HG03045 (cell line): Measurements from ENCODE around the gene PTPRN2.

Experiments used
- ATAC-seq: cut with Tn5 transposase; IDR thresholded peaks from one replicate; pipeline ENCODE4 v1.9.1; 2021; ENCODE audit warnings: mild to moderate bottlenecking, moderate library complexity; ENCODE audit not compliant: unreplicated experiment

PTPRN2 gene

DNA sequence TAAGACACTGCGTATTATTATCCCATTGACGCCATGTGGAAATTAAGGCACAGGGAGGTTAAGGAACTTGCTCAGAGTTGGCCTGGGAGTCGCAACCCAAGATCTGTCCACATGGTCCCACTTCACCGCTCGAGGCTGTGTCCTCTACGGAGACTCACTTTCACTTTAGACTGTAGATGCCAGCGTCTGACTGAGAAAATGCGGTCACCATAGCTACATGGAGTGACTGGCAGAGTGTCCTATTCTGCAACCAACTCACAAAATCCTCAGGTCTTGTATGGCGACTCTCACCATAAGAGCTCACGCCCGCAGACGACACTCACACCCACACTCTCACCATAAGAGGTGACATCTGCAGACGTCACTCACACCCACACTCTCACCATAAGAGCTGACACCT lies 257.9 kb downstream of the PTPRN2 start:
- ATAC-seq, result no peak

DNA sequence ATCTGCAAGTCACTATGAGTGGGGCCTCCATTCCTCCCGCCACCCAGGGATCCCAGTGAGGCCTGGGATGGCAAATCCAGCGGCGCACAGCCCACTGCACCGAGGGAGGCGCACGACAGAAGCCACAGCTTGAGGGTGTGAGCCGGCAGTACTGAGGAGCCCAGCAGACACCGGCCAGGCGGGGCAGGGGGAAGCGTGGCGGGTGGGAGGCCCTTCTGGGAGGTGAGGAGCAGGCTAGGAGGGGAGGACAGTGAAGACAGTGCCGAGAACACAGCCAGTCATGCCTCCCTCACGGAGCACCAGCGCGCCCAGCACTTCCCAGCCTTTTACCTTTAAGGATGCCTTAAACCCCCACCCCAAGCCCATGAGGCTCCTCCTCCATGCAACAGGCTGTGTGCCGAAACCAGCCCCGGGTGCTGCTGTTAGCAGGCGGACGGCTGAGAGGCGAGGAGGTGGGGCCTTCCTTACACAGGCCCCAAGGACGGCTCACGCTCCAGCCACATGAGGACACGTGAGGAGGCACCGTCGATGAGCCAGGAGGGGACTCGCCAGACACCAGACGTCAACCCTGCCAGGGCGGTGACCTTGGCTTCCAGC lies 258.5 kb downstream of the PTPRN2 start:
- no peak for ATAC-seq

DNA sequence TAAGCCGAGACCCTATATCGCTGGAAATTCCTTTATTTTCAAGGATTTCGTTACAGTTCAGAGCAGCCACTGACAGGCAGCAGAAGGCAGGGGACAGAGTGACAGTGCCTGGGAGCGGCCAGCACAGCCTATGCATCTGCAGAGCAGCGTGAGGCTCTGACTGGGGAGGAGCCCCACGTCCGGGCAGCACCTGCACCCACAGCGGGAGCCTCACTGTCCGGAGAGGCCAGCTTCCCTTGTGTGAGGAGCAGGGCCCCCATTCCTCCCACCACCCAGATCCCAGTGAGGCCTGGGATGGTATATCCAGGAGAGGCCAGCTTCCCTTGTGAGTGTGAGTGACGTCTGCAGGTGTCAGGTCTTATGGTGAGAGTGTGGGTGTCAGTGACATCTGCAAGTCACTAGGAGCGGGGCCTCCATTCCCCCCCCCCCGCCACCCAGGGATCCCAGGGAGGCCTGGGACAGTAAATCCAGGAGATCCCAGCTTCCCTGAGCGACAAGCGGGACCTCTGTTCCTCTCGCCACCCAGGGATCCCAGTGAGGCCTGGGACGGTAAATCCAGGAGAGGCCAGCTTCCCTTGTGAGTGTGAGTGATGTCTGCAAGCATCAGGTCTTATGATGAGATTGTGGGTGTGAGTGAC lies 259.1 kb downstream of the PTPRN2 start:
- no peak for ATAC-seq

DNA sequence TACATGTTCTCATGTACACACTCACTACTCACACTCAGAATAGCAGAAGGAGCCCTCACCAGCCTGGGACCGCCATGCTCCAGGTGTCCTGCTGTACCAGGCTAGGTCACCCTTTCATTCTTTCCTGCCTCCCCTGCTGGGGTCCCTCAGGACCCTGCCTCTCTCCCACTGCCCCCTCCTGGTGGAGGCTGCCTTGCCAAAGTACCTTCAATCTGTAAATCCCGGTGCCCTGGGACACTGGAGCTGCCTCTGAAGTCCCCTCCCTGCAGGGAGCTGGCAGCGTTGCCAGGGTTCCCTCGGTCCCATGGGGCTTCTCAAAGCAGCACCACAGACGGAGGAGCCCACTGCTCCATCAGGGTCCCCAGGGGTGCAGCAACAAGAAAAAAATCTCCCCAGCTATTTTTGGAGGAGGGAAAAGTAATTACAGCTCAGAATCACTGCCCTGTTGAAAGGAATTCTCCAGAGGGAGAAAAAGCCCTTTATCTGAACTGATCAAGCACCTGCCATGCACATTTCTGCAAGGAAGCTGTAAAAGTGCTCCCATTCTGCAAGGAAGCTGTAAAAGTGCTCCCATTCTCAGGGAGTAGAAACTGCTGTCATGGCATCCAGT lies 259.9 kb downstream of the PTPRN2 start:
- no peak for ATAC-seq

DNA sequence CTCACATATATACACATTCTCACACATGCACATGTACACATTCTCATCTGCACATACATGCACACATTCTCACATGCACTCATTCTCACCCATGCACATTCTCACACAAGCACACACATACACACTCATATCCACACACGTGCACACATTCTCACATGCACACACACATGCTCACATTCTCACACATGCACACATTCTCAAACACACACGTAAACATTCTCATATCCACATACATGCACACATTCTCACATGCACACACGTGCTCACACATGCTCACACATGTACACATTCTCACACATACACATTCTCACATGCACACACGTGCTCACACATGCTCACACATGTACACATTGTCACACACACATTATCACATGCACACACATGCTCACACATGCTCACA lies 260.6 kb downstream of the PTPRN2 start:
- ATAC-seq, result no peak

DNA sequence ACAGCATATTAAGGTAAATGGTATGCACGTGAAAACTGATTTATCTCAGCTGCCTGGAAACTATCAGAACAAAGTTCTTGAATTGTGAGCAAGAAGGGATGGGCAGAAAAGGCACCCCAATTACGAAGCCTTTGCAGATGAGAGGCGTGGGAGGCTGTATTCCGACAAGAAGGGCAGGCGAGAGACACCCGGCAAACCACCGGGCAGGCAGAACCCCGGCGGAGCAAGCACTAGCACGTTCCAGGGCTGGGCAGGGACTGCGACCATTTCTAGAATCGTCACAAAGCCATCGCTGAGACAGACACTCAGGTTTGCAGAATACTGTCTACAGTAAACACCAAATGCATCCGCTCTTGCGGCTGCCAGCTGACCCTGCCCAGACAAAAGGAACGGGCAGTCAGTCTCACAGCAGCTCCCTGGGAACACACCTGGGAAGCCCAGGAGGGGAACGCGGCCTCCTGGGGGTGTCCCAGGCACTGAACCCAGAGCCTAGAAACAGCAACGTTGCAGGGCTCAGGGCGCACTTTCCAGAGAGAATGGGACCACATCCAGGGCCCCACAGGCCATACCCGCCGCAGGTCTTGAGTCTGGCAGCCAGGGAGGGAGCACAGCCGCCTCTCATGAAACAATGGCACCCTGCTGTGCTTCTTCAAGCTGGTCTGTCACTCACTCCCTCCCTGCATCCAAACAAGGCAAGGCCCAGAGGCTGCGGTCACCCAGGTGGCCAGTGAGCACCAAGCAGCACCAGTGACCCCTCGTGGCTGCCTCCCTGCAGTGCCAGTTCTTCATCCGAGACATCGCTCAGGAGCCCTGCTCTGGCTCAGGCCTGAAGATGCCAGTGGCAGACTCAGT lies 261.9 kb downstream of the PTPRN2 start:
- no peak for ATAC-seq

DNA sequence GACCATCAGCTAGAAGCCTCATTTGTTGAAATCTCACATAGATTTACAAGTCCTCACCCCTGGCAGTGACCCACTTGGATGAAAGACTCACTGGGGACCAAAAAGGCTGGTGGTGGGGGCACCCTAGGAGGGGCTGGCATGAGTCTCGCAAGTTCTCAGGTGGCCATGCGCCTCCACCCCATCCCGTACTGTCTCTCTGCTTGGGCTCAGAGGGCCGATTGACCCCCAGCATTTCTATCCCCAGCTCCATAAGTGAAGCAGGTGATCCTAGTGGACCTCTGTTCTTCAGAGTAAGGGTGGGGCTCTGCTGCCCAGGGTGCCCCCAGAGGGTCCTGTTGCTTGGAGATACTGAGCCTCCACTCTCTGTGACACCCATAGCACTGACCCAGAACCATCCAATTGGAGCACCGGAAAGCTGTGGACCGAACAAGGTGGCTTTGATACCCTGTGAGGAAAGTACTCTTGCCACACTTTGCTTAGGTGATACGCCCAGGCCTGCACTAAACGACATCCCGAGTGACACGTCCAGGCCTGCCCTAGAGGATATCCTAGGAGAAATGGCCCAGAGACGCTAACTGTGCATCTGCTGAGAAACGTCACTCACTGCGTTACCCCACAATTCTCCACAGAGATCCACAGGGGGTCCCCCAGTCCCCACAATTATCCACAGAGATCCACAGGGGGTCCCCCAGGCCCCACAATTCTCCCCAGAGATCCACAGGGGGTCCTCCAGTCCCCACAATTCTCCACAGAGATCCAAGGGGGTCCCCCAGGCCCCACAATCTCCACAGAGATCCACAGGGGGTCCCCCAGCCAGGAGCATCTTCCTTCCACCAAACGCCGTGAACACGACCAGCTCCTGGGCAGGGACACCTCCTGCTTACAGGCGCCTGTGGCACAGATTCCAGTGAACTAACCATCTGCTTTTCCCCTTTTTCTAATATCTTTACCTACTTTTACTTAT lies 262.9 kb downstream of the PTPRN2 start:
- ATAC-seq, result no peak

DNA sequence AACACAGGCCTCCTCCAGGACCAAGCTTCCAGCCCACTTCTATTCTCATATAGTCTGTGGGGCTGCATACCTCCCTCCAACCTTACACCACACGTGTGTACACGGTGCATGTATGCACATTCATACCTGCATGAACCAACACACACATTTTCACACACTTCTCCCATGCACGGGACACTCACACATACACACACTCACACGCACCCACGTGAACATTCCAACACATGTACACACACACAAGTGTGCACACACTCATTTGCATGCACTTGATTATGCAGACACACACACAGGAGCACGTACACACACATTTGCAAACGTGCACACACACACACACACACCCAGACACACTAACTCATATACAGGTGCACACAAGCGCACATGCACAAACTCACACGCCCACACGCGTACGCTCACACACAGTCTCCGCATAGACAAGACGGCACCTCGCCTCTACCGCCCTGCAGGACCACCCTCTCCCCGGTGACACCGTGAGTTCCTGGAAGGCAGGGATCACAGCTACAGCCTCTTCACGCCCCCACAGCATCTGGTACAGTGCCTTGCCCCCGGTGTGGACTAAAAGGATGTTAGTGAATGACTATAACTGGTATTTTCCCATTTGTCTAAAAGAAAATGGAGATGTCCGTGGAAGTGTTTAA lies 263.8 kb downstream of the PTPRN2 start:
- ATAC-seq, result no peak

DNA sequence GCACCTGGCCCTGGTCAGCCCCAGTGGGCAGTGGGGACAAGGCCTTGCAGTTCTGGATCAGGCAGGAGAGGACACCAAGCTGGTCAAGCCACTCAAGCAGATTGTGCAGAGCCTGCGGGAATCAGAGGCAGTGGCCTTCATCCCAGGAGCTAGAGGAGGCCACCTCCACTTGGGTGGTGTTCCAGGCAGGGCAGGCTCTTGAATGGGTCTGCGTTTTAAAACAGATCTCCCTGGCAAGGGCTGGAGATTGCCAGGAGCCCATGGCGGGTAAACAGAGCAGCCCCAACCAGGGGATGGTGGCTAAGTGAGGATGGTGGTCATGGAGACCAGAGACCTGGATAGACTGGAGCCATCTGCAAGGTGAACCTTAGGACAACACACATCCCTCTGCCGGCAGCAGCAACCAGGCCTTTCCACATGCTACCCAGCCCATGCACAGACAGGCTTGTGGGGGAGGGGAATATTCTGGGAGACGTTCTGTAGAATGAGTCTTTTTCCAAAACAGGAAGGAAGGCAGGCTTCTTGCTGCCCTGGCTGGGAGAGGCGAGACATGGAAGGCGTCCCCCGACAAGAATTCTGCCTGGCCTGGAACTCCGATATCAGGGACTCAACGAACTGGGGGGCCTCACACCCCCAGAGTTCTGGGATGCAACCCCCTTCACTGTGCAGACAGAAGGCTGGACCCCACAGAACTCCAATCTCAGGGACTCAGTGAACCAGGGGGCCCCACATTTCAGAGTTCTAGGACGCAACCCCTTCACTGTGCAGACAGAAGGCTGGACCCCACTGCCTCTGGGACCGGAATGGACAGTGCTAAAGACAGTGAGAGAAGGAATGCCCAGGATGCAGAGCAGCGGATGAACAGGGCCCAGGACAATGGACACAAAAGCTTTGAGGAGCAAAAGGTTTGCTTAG lies 264.8 kb downstream of the PTPRN2 start:
- ATAC-seq, result no peak

DNA sequence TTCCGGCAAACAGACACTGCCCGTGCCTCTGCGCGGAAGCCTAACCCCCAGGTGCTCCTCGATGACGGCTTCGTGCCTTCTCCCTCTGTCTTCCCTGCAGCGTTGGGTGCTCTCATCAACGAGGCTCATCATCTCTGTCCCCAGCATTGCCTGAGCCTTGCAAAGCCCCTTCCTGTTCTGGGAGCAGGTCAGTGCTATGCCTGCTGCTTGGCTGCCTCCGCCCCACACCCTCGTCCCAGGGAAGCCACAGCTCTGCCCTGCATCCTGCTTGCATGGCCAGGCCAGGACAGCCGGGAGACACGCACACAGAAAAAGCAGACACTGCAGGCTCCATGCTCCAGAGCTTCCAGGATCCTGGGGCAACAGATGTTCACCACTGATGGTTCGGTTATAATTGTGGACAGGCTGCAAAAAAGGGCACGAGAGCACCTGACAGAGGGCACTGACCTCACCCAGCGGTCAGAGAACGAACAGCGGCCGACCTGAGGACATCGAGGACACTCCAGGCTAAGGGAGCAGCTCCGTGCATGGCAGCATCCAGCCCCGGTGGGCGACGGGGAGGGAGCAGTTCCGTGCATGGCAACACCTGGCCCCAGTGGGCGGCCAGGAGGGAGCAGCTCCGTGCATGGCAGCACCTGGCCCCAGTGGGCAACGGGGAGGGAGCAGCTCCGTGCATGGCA lies 265.5 kb downstream of the PTPRN2 start:
- ATAC-seq, result no peak

DNA sequence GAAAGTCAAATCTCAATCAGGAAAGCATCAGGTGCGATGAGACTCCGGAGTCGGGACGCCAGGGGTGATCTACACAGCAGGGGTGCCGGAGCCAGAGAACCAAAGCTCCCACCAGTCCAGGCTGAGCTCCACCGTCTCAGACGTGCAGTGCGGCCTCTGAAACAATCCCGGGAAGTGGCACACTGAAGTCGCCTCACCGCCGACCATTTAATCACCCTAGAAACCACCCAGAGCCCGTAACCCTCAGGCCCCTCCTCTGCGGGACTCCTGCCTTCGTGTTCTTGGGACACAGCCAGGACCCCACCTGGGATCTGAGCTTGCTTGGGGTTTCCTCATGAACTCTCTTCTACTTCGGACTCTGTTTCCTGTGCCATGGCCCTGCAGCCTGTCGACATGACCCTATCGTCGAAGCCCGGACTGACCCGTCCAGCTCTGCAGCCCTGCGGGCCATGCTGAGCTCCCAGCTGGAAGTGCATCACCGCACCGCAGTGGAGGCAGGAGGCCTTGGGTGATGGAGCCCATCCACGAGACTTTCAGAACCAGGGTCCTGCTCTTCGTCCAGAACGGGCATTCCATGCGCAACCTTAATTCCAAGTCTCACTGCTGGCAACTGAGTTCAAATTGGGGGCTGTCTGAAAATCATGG lies 266.4 kb downstream of the PTPRN2 start:
- no peak for ATAC-seq

DNA sequence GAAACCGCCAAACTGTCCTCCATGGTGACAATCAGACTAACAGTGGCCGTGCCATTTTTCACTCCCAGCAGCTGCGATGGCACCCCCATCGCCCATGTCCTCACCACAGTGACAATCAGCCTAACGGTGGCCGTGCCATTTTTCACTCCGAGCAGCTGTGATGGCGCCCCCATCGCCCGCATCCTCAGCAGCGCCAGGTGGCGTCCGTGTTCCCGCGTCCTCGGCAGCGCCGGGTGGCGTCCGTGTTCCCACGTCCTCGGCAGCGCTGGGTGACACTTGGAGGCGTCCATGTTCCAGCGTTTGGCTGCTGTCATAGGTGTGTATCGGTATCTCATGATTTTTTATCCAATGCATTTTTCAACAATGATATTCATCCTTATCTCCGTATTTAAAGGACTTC lies 267.3 kb downstream of the PTPRN2 start:
- ATAC-seq, result no peak

DNA sequence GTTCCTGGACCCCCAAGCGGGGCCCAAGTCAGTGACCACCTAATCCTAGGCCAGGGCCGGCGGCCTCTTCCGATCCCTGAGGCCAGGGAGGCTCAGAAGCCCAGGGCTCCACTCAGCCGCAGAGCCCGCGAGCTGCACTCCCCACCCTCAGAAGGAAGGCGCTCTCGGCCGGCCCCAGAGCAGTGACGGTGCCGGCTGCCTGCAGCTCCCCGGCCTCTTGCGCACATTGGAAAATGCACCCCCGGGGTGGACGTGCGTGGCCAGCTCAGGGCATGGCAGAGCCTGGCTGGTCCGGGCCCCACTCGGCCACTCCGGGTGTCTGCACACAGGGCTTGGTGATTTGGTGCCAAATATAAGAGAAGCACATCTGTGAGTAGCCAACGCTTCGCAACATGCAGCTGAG lies 269.1 kb downstream of the PTPRN2 start:
- no peak for ATAC-seq

DNA sequence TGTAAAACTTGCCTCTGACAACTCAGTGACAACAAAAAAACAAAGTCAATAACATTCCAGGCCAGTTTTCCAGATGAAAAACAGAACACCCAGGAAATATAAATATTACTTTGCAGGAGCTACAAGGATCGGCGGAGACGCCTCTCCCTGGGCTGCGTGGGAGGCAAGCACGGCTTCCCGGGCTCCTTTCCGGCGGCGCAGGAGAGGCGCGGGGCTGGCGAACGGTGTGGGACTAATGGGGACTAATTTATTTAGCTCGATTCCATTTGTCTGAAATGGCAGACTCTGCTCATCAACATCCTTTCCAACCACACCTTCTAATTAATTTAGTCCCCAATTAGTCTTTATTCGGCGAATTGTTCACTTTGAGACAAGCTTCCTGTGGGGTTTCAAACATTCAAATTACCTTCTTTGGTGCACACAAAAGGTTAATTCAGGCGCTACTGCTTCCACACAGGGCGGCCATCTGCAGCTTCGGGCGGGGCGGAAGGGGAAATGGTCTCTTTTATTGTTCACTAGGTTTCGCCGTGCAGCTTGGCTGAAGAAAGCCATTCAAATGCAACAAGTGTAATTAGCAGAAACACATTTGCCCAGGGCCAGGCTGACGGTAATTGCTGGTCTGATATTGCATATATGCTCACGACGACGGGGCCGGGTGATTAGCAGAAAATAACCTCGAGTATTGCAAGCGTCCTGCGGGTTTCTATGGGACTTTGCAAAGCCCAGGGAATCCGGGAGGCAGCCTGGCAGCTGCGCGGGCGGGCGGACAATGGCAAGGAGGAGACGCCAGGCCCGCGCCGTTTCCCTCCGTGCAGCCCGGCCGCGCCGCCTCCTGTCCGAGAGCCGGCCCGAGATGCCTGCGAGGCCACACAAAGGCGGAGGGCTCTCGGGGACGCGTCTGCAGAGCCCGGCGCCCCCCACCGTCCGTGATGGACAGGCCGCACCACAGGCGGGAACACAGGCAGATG lies 270.1 kb downstream of the PTPRN2 start:
- ATAC-seq, result no peak

DNA sequence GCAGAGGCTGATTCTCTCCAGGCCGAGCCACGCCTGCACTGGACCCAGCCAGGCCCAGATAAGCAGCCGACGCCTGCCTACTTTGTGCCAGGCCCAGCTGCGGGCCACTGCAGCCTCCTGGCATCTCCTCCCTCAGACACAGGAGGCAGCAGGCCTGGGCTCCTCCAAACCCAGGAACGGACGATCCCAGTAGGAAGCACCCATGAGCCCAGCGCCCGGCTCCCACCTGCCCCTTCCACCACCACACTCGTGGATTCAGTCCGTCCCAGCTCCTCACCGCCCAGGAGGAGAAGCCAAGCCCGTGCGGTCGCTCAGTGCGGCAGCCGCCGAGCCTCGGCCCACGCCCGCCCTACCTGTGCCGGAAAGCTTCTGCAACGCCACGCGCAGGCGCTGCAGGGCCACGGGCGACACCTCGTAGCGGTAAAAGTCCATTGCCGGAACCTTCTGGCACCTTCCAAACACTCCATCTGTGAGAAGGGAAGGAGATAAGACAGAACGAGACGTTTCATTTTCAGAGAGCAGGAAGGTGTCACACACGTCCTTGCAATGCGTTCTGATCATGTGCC lies 271.1 kb downstream of the PTPRN2 start:
- no peak for ATAC-seq

DNA sequence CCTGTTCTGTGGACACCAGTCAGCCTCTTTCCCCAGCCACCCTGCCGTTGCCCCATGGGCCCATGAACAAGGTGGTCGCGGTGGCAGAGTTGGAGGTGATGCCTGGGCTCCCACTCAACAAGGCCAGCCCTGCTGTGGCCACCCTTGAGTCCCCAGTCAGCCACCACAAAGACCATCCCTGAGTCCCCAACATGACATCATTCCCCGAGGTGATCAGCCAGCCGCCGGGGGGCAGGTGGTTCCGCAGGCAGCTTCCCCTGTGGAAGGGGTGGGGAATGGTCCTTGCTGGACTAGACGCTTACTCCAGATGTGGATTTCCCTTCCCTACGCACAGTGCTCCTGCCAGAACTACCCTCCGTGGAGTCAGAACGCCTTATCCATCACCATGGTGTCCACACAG lies 271.7 kb downstream of the PTPRN2 start:
- no peak for ATAC-seq
